Lower leg skin (tissue), 4 donors: Measurements from ENCODE around the gene PGLYRP1. TPM values are rescaled to one million over a fixed set of nuclear protein-coding genes. Genes with fewer than 3 reads are reported as not detected.

Experiments
- DNase-seq, 2 donors: peaks; one replicate each; pipeline ENCODE4 v3.0.0-alpha.2; 2019; ENCODE audit warnings: low spot score in 2 of 2
- H3K4me3 ChIP-seq: fragments of 200-600 bp; sonication (generic); 2 replicates; pipeline ENCODE4 v1.5.1; 2017; ENCODE audit warnings: mild to moderate bottlenecking, low read depth; ENCODE audit not compliant: poor library complexity, severe bottlenecking
- CTCF ChIP-seq, 3 donors: fragments of 450-650 bp; IDR thresholded peaks; one replicate each; pipeline ENCODE4 v1.5.1; 2016; ENCODE audit warnings: antibody characterized with exemption in 3 of 3, mild to moderate bottlenecking in 3 of 3, moderate library complexity in 2 of 3
- POLR2A ChIP-seq, 2 donors: fragments of 450-650 bp; IDR thresholded peaks; one replicate each; pipeline ENCODE4 v1.6.1; 2016 to 2017; ENCODE audit warnings: antibody characterized with exemption in 2 of 2, mild to moderate bottlenecking in 1 of 2, moderate library complexity in 1 of 2
- WGBS, 2 donors: methylation state at CpG; one replicate each; pipeline ENCODE4 v1.1.5; 2018; 5-methylcytosine and 5-hydroxymethylcytosine counted together
- intact Hi-C: fragments of 100-400 bp; cut with DNase I; formaldehyde crosslinking; loops from one replicate; pipeline ENCODE4 v1.15.0; 2023; ENCODE audit warnings: low total_unique reads
- total RNA-seq, 4 donors: library from RNA; depleted of rRNA; stranded (reverse); fragments of >200 nt; gene quantifications; one replicate each; pipeline ENCODE4 v1.1.0, GENCODE V29; 2016

The PGLYRP1 gene
- total RNA-seq, 4 donors from 2014 or later: not detected

DNA sequence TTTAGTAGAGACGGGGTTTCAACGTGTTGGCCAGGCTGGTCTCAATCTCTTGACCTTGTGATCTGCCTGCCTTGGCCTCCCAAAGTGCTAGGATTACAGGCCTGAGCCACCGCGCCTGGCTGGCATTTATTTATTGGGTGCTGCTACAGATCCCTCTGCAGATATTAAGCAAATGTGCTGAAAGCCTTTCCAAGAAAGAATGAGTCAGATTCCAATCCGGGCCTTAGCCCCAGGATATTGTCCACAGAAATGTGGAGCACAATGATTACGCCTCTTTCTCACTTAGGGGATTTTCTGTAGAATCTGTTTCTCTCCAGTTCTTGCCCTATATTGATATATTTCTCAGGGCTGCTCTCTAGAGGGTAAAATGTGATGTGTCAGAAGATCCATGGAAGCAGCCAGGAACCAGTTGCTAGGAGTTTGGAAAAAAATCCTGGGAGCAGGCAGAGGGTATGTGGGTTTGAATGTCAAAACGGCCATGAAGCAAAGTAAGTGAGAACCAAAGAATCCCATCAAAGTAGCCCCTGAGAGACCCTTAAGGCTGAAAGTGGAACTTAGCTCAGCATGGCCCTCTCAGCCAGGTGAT is 42.7 kb upstream of the PGLYRP1 start:
- no peak for DNase-seq
- intact Hi-C loops: no loop called here
- no peak for TF ChIP-seq CTCF (IDR thresholded peaks at IDR 0.05)
- no peak for TF ChIP-seq POLR2A (IDR thresholded peaks at IDR 0.05)
- WGBS, 2 donors: 38 to 40% methylated on average over 7 of the region's 7 CpGs
- H3K4me3 ChIP-seq: no peak overlapping the region

DNA sequence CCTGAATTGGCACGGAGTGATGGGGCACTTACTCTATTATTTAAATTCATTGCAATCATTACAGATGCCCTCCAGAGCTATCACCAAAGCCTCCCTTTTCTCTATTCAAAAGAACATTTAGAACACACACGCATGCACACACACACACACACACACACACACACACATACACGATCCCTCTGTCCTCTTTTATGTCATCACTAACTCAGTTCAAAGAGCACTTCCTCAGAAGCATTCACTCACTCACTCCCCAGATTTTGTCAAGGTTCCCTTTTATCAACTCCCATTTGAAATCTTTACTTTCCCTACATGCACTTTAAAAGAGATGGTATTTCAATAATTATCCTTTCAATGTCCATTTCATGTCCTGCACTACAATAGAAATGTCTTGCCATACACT is 40.3 kb upstream of the PGLYRP1 start:
- WGBS, 2 donors: 73 to 74% methylated on average over 3 of the region's 3 CpGs
- TF ChIP-seq CTCF (IDR thresholded peaks at IDR 0.05) (no peak), POLR2A (IDR thresholded peaks at IDR 0.05) (no peak)
- intact Hi-C loops: no loop called here
- no peak overlapping the region for H3K4me3 ChIP-seq
- no peak for DNase-seq

- no peak for DNase-seq
- H3K4me3 ChIP-seq: no peak overlapping the region
- TF ChIP-seq CTCF (IDR thresholded peaks at IDR 0.05): no peak
- no peak for TF ChIP-seq POLR2A (IDR thresholded peaks at IDR 0.05)
- WGBS, 2 donors: 89 to 96% methylated on average over 2 of the region's 2 CpGs
- intact Hi-C loops: no loop called here
Observed at GRCh38 chr19:46060012-46060411, 37.2 kb upstream of the PGLYRP1 start.

GRCh38 chr19:46058778-46059177 is 35.9 kb upstream of the PGLYRP1 start:
- TF ChIP-seq CTCF (IDR thresholded peaks at IDR 0.05): no peak
- no peak for TF ChIP-seq POLR2A (IDR thresholded peaks at IDR 0.05)

GRCh38 chr19:46056536-46056935 is 33.7 kb upstream of the PGLYRP1 start:
- no peak for TF ChIP-seq POLR2A (IDR thresholded peaks at IDR 0.05)
- no peak for TF ChIP-seq CTCF (IDR thresholded peaks at IDR 0.05)
- H3K4me3 ChIP-seq: no peak overlapping the region
- 22 to 37% methylated on average over 4 of the region's 4 CpGs for WGBS, 2 donors
- intact Hi-C loops: no loop called here
- DNase-seq: no peak

More at GRCh38 chr19:46058778-46059177, 35.9 kb upstream of the PGLYRP1 start:
- DNase-seq: no peak
- WGBS, 2 donors: 93 to 95% methylated on average over 3 of the region's 3 CpGs
- no peak overlapping the region for H3K4me3 ChIP-seq
- intact Hi-C loops: no loop called here

DNA sequence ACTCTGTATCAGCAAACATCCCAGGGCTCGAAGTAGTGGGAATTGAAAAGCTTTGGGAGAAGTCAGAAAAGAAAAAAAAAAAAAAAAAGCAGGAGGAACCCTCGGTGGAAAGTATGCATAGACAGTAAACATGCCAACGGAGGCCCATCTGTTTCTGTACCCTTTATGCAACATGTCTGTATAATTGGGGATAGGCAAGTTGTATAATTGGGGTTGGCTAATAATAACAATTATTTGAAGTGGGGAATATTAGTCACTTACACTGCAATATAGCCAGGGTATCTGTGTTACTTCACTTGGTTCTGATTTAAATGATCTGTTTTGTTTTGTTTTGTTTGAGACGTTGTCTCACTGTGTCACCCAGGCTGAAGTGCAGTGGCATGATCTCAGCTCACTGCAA is 30.0 kb upstream of the PGLYRP1 start:
- intact Hi-C loops: no loop called here
- no peak overlapping the region for H3K4me3 ChIP-seq
- TF ChIP-seq CTCF (IDR thresholded peaks at IDR 0.05) (no peak), POLR2A (IDR thresholded peaks at IDR 0.05) (no peak)
- no peak for DNase-seq
- 43 to 49% methylated on average over 4 of the region's 4 CpGs for WGBS, 2 donors
